Measurements from ENCODE around the gene SLC35F1.

Gene SLC35F1

GRCh38 chr6:118123503-118124037 lies 216.5 kb downstream of the SLC35F1 start:
- no peak for TF ChIP-seq ZNF777 (tag by site-specific recombination; IDR thresholded peaks at IDR 0.05; ENCODE audit: borderline replicate concordance)
- no peak for TF ChIP-seq ZNF629 (tag by site-specific recombination; IDR thresholded peaks at IDR 0.05)
- no peak for TF ChIP-seq ZNF514 (tag by site-specific recombination; IDR thresholded peaks at IDR 0.05)
- TF ChIP-seq ZNF311 (tag by site-specific recombination; IDR thresholded peaks at IDR 0.05; ENCODE audit: borderline replicate concordance) = no peak
- no peak for TF ChIP-seq TRIM28 (IDR thresholded peaks at IDR 0.05; ENCODE audit: borderline replicate concordance, low read length)
- no peak for TF ChIP-seq ZNF223 (tag by site-specific recombination; IDR thresholded peaks at IDR 0.05)
- no peak for TF ChIP-seq ZNF658 (tag by site-specific recombination; IDR thresholded peaks at IDR 0.05)
- H3K4me3 ChIP-seq (ENCODE audit: low read depth, low read length) = no peak overlapping the region
- H3K9me3 ChIP-seq (ENCODE audit: control insufficient read depth, insufficient read depth, low read depth, low read length) = no peaks in the 10 kb centered on the region
- ChIA-PET CTCF (interaction anchor here (0.7 to 0.8 kb wide), 2 partner anchors 108 to 723 kb away, joined by 3 read pairs; no protein-coding TSS in a partner anchor), POLR2A (no interaction called here)
- no peaks in the 10 kb centered on the region for H3K36me3 ChIP-seq (ENCODE audit: control insufficient read depth in 2 of 2, insufficient read depth in 1 of 2, low read length in 2 of 2)
- H3K4me1 ChIP-seq (ENCODE audit: control insufficient read depth, insufficient read depth, low read length) = 0 out of 2 replicates have a peak, but pooled peaks cover 4% of the 10 kb centered on the region
- H3K27ac ChIP-seq (ENCODE audit: extremely low read depth, low read depth, low read length) = no peak overlapping the region

GRCh38 chr6:118124851-118125250 lies 217.8 kb downstream of the SLC35F1 start:
- Histone ChIP-seq H3K27ac (ENCODE audit: extremely low read depth, low read depth, low read length) (no peak overlapping the region), H3K4me3 (ENCODE audit: low read depth, low read length) (no peak overlapping the region), H3K4me1 (ENCODE audit: control insufficient read depth, insufficient read depth, low read length) (0 out of 2 replicates have a peak, but pooled peaks cover 4% of the 10 kb centered on the region), H3K36me3 (ENCODE audit: control insufficient read depth in 2 of 2, insufficient read depth in 1 of 2, low read length in 2 of 2) (no peaks in the 10 kb centered on the region), H3K9me3 (ENCODE audit: control insufficient read depth, insufficient read depth, low read depth, low read length) (no peaks in the 10 kb centered on the region)
- POLR2A ChIA-PET = no interaction called here
- no peak for TF ChIP-seq ZNF311 (tag by site-specific recombination; IDR thresholded peaks at IDR 0.05; ENCODE audit: borderline replicate concordance)
- CTCF ChIA-PET = no interaction called here

- ChIA-PET CTCF (no interaction called here), POLR2A (no interaction called here)
- TF ChIP-seq ZNF423 (tag by site-specific recombination; IDR thresholded peaks at IDR 0.05) = no peak
- no peak for TF ChIP-seq ZBTB6 (tag by site-specific recombination; IDR thresholded peaks at IDR 0.05)
- TF ChIP-seq MEIS1 (CRISPR knock-in tag; IDR thresholded peaks at IDR 0.05; ENCODE audit: borderline replicate concordance) = no peak
- no peak for TF ChIP-seq ZSCAN4 (tag by site-specific recombination; IDR thresholded peaks at IDR 0.05)
- H3K4me3 ChIP-seq (ENCODE audit: low read depth, low read length) = no peak overlapping the region
- H3K9me3 ChIP-seq (ENCODE audit: control insufficient read depth, insufficient read depth, low read depth, low read length) = no peaks in the 10 kb centered on the region
- H3K36me3 ChIP-seq (ENCODE audit: control insufficient read depth in 2 of 2, insufficient read depth in 1 of 2, low read length in 2 of 2) = no peaks in the 10 kb centered on the region
- no peak overlapping the region for H3K27ac ChIP-seq (ENCODE audit: extremely low read depth, low read depth, low read length)
- H3K4me1 ChIP-seq (ENCODE audit: control insufficient read depth, insufficient read depth, low read length) = no peaks in the 10 kb centered on the region
Observed at GRCh38 chr6:118128755-118129154, 221.7 kb downstream of the SLC35F1 start.

GRCh38 chr6:118134206-118134605 lies 227.1 kb downstream of the SLC35F1 start:
- Histone ChIP-seq H3K36me3 (ENCODE audit: control insufficient read depth in 2 of 2, insufficient read depth in 1 of 2, low read length in 2 of 2) (no peaks in the 10 kb centered on the region), H3K4me1 (ENCODE audit: control insufficient read depth, insufficient read depth, low read length) (no peaks in the 10 kb centered on the region), H3K9me3 (ENCODE audit: control insufficient read depth, insufficient read depth, low read depth, low read length) (no peaks in the 10 kb centered on the region), H3K4me3 (ENCODE audit: low read depth, low read length) (no peak overlapping the region), H3K27ac (ENCODE audit: extremely low read depth, low read depth, low read length) (no peak overlapping the region)
- TF ChIP-seq ZNF138 (tag by site-specific recombination; IDR thresholded peaks at IDR 0.05; ENCODE audit: borderline replicate concordance) = no peak
- no peak for TF ChIP-seq ZNF623 (tag by site-specific recombination; IDR thresholded peaks at IDR 0.05)
- no peak for TF ChIP-seq ZNF19 (tag by site-specific recombination; IDR thresholded peaks at IDR 0.05; ENCODE audit: low read depth)
- no peak for TF ChIP-seq ZNF202 (tag by site-specific recombination; IDR thresholded peaks at IDR 0.05; ENCODE audit: borderline replicate concordance)
- no peak for TF ChIP-seq ZBTB7A (tag by site-specific recombination; IDR thresholded peaks at IDR 0.05; ENCODE audit: low read depth)
- TF ChIP-seq ZFP37 (tag by site-specific recombination; IDR thresholded peaks at IDR 0.05) = no peak
- no peak for TF ChIP-seq ZNF114 (tag by site-specific recombination; IDR thresholded peaks at IDR 0.05)
- POLR2A ChIA-PET = no interaction called here
- CTCF ChIA-PET = no interaction called here
